Liver (tissue), 2 donors: Measurements from ENCODE around the gene ELK1.

ENCODE experiments used
- JUND ChIP-seq, 2 donors: IDR thresholded peaks; 2 replicates each; pipeline ENCODE4 v1.6.1; 2016; ENCODE audit warnings: antibody characterized with exemption in 2 of 2
- TF ChIP-seq, protein P1 (sequence below): IDR thresholded peaks from 2 replicates; pipeline ENCODE4 v1.6.1; 2016; ENCODE audit warnings: antibody characterized with exemption
- donor health status: healthy.

DNA sequence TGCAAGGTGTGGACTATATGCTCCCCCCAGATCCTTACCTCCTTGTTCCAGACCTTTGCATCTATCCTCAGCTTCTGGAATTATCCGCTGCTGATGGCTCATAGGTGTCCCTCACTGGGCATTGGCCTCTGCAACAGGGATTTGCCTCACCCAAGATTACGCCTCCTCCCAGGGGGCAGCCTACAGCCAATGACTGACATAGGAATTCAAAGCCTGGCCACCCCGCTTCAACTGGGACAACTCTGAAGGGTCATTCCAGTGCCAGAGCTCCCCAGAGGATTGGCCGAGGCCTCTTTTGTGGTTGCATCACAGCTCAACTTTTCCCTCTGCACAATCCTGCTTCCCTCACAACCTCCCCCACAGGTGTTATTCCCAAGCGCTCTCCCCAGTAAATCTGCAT lies 35.7 kb downstream of the ELK1 start:
- TF ChIP-seq, protein P1, sequence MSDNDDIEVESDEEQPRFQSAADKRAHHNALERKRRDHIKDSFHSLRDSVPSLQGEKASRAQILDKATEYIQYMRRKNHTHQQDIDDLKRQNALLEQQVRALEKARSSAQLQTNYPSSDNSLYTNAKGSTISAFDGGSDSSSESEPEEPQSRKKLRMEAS = no peak
- TF ChIP-seq JUND (IDR thresholded peaks at IDR 0.05) = no peak
